ENCODE data around the gene COPS3. TPM values are rescaled to one million over a fixed set of nuclear protein-coding genes. Genes with fewer than 3 reads are reported as not detected.

Gene COPS3
- total and polyA plus RNA-seq, 2 of the 8 experiments (the other 6 are each of a cell fraction or from before 2014, with no cell fraction given) = 82.9 to 110 TPM

- TF ChIP-seq NANOG (IDR thresholded peaks at IDR 0.05; ENCODE audit: insufficient read depth, low read depth, low read length, poor library complexity, severe bottlenecking) (no peak), SP1 (IDR thresholded peaks at IDR 0.05; ENCODE audit: low read depth, low read length) (no peak)
- Histone ChIP-seq H3K79me2 (ENCODE audit: control insufficient read depth in 1 of 2, insufficient read depth in 2 of 2, low read length in 2 of 2) (no peaks in the 10 kb centered on the region), H3K4me1 (replicated peaks in 1 of 4; ENCODE audit: control insufficient read depth in 3 of 4, insufficient read depth in 4 of 4, low read length in 3 of 4) (no peaks in the 10 kb centered on the region; a peak in 1 of 7 replicates), H2BK120ac (replicated peaks; ENCODE audit: low read depth, low read length) (no peak overlapping the region), H3K18ac (ENCODE audit: extremely low read depth, low read length) (no peak overlapping the region; the same call in 1 of the 2 replicates), H4K5ac (ENCODE audit: insufficient read length, low read depth, low read length) (no peak overlapping the region), H3K4me3 (ENCODE audit: extremely low read depth in 1 of 4, insufficient read depth in 2 of 4, low read depth in 3 of 4, low read length in 4 of 4) (no peak overlapping the region), H3K4ac (replicated peaks; ENCODE audit: insufficient read length, low read depth, low read length) (no peak overlapping the region), H3K14ac (ENCODE audit: insufficient read length) (no peak overlapping the region), H3K9ac (replicated peaks in 1 of 4; ENCODE audit: extremely low read depth in 1 of 4, low read depth in 3 of 4, low read length in 3 of 4) (no peak overlapping the region), H3K4me2 (ENCODE audit: insufficient read depth in 1 of 2, low read depth in 2 of 2, low read length in 2 of 2) (no peak overlapping the region), H3K23me2 (ENCODE audit: low read depth, low read length) (no peaks in the 10 kb centered on the region), H2AFZ (ENCODE audit: low read length) (no peak overlapping the region), H2BK15ac (ENCODE audit: low read length) (no peak overlapping the region), H4K8ac (ENCODE audit: extremely low read depth, insufficient read depth, low read length) (no peak overlapping the region), H2AK5ac (ENCODE audit: low read depth, low read length) (no peak overlapping the region), H3K79me1 (ENCODE audit: low read depth, low read length) (no peaks in the 10 kb centered on the region; the same call in 1 of the 2 replicates), H3K23ac (ENCODE audit: insufficient read length) (no peak overlapping the region), H3K36me3 (ENCODE audit: control insufficient read depth in 2 of 4, insufficient read depth in 4 of 4, low read length in 3 of 4) (peaks cover 16 to 62% (median 50%) of the 10 kb centered on the region in 4 experiments; a peak in 7 of 8 replicates), H2BK5ac (ENCODE audit: low read depth, low read length) (no peak overlapping the region), H3K27ac (ENCODE audit: low read depth, low read length) (no peak overlapping the region), H3K9me3 (ENCODE audit: insufficient read depth in 2 of 2, low read depth in 1 of 2, low read length in 1 of 2) (no peaks in the 10 kb centered on the region), H3K27me3 (replicated peaks in 1 of 4; ENCODE audit: control insufficient read depth in 3 of 4, extremely low read depth in 1 of 4, insufficient read depth in 3 of 4, low read length in 3 of 4) (no peaks in the 10 kb centered on the region), H3K56ac (replicated peaks; ENCODE audit: insufficient read length, low read depth, low read length) (no peak overlapping the region), H2BK12ac (ENCODE audit: low read depth, low read length) (no peak overlapping the region), H4K20me1 (replicated peaks in 1 of 2; ENCODE audit: control insufficient read depth in 1 of 2, insufficient read depth in 2 of 2, low read length in 2 of 2) (peaks cover 2 to 8% of the 10 kb centered on the region in 2 experiments), H4K91ac (replicated peaks; ENCODE audit: insufficient read length, low read length) (no peak overlapping the region), H2BK20ac (ENCODE audit: low read length) (no peak overlapping the region)
- no peak for DNase-seq (ENCODE audit: low read depth in 1 of 2, low spot score in 2 of 2)
- 92% methylated on average over 15 of the region's 17 CpGs; no CpG with 5 or more reads in 1 of the 2 experiments for WGBS, 2 experiments (ENCODE audit: extremely low coverage in 1 of 2, insufficient coverage in 1 of 2, insufficient read length in 1 of 2, insufficient replicate concordance in 2 of 2, low coverage in 1 of 2, low lambda C conversion rate in 2 of 2, missing lambda C conversion rate in 1 of 2)
- FAIRE-seq = no peak
- ChIA-PET POLR2A (ENCODE audit: partially characterized antibody) (interaction anchor here (1.0 to 2.1 kb wide), 2 partner anchors 8 to 64 kb away, joined by 5 to 7 read pairs; no protein-coding TSS in a partner anchor), CTCF (ENCODE audit: partially characterized antibody) (interaction anchor here (2.9 kb wide), 1 partner anchor 74 kb away, joined by 11 read pairs; no protein-coding TSS in a partner anchor)
Measured at GRCh38 chr17:17216236-17216635, 64.8 kb downstream of the COPS3 start.
